Osteocyte (in vitro differentiated cells): Measurements from ENCODE around the gene FNDC8. TPM values are rescaled to one million over a fixed set of nuclear protein-coding genes. Genes with fewer than 3 reads are reported as not detected.
"Not testable (repeated sequence)": the region's sequence is repeated elsewhere in the genome, so short reads cannot be mapped to it uniquely, and the experiment has no call there.

Experiments used
- DNase-seq: peaks from one replicate; pipeline ENCODE4 v3.0.0; 2021; ENCODE audit warnings: mixed read lengths; ENCODE audit not compliant: unreplicated experiment; ENCODE audit errors: extremely low spot score
- H3K27ac Mint-ChIP-seq: one replicate; pipeline ENCODE4 v1.8.0; 2021; ENCODE audit warnings: mild to moderate bottlenecking, mixed read lengths; ENCODE audit not compliant: unreplicated experiment
- H3K27me3 Mint-ChIP-seq: one replicate; pipeline ENCODE4 v1.8.0; 2021; ENCODE audit warnings: mixed read lengths; ENCODE audit not compliant: unreplicated experiment
- H3K36me3 Mint-ChIP-seq: one replicate; pipeline ENCODE4 v1.8.0; 2021; ENCODE audit warnings: mixed read lengths; ENCODE audit not compliant: unreplicated experiment
- H3K4me1 Mint-ChIP-seq: one replicate; pipeline ENCODE4 v1.8.0; 2021; ENCODE audit warnings: mixed read lengths; ENCODE audit not compliant: unreplicated experiment
- H3K4me3 Mint-ChIP-seq: one replicate; pipeline ENCODE4 v1.8.0; 2021; ENCODE audit warnings: mild to moderate bottlenecking, moderate library complexity, mixed read lengths; ENCODE audit not compliant: unreplicated experiment
- H3K9me3 Mint-ChIP-seq: one replicate; pipeline ENCODE4 v1.8.0; 2021; ENCODE audit warnings: mixed read lengths; ENCODE audit not compliant: unreplicated experiment
- CTCF ChIP-seq: fragments of 200-600 bp; sonication (generic); IDR thresholded peaks from 2 replicates; pipeline ENCODE4 v1.5.0; 2021; ENCODE audit warnings: antibody characterized with exemption, mild to moderate bottlenecking, moderate library complexity
- total RNA-seq: library from RNA; stranded (reverse); gene quantifications from 2 replicates; pipeline ENCODE4 v1.2.1, GENCODE V29; 2021

The FNDC8 gene
- total RNA-seq, 1 donor from 2014 or later: not detected

GRCh38 chr17:35104844-35105450 lies 16.5 kb upstream of the FNDC8 start:
- peaks cover 25% of the 10 kb centered on the region for H3K36me3 Mint-ChIP-seq
- no peak for DNase-seq
- H3K27ac Mint-ChIP-seq: no peak overlapping the region
- H3K27me3 Mint-ChIP-seq: no peaks in the 10 kb centered on the region
- TF ChIP-seq CTCF: no peak
- no peaks in the 10 kb centered on the region for H3K4me1 Mint-ChIP-seq
- H3K9me3 Mint-ChIP-seq: no peaks in the 10 kb centered on the region
- no peak overlapping the region for H3K4me3 Mint-ChIP-seq

GRCh38 chr17:35110791-35111190 lies 10.6 kb upstream of the FNDC8 start:
- H3K4me1 Mint-ChIP-seq, H3K27ac Mint-ChIP-seq, H3K9me3 Mint-ChIP-seq, DNase-seq, H3K4me3 Mint-ChIP-seq, H3K27me3 Mint-ChIP-seq: not testable (repeated sequence)
- peaks cover 11% of the 10 kb centered on the region for H3K36me3 Mint-ChIP-seq

- Mint-ChIP-seq H3K9me3 (no peaks in the 10 kb centered on the region), H3K4me3 (no peak overlapping the region), H3K27me3 (no peaks in the 10 kb centered on the region), H3K27ac (peak overlapping the region; percentile 12), H3K4me1 (peaks cover 32% of the 10 kb centered on the region), H3K36me3 (no peaks in the 10 kb centered on the region)
- DNase-seq: no peak
- TF ChIP-seq CTCF: no peak
Observed at GRCh38 chr17:35116845-35117244, 4.6 kb upstream of the FNDC8 start.

- H3K9me3 Mint-ChIP-seq: no peaks in the 10 kb centered on the region
Observed at GRCh38 chr17:35117984-35118383, 3.4 kb upstream of the FNDC8 start.

GRCh38 chr17:35119370-35120165 lies 1.8 kb upstream of the FNDC8 start, which contains the start of gene RAD51D:
Gene RAD51D (minus strand): TSS chr17:35119860. CDS start chr17:35119613, 247 bp downstream.
- TF ChIP-seq CTCF: peak; percentile 98
- peak; percentile 92 for DNase-seq
- peaks cover 32% of the 10 kb centered on the region for H3K4me1 Mint-ChIP-seq
- H3K9me3 Mint-ChIP-seq: no peaks in the 10 kb centered on the region
- peak within 1 kb of the TSS; percentile 90 for H3K27ac Mint-ChIP-seq
- no peaks in the 10 kb centered on the region for H3K27me3 Mint-ChIP-seq
- H3K36me3 Mint-ChIP-seq: no peaks in the 10 kb centered on the region
- H3K4me3 Mint-ChIP-seq: peak within 1 kb of the TSS; percentile 85

More at GRCh38 chr17:35117984-35118383, 3.4 kb upstream of the FNDC8 start:
- Mint-ChIP-seq H3K36me3 (no peaks in the 10 kb centered on the region), H3K4me3 (peak overlapping the region; percentile 82), H3K4me1 (peaks cover 32% of the 10 kb centered on the region), H3K27ac (peak overlapping the region; percentile 50), H3K27me3 (no peaks in the 10 kb centered on the region)
- TF ChIP-seq CTCF: peak; percentile 42
- no peak for DNase-seq
